ENCODE measurements around the gene NUAK1.

- TF ChIP-seq, protein P1, sequence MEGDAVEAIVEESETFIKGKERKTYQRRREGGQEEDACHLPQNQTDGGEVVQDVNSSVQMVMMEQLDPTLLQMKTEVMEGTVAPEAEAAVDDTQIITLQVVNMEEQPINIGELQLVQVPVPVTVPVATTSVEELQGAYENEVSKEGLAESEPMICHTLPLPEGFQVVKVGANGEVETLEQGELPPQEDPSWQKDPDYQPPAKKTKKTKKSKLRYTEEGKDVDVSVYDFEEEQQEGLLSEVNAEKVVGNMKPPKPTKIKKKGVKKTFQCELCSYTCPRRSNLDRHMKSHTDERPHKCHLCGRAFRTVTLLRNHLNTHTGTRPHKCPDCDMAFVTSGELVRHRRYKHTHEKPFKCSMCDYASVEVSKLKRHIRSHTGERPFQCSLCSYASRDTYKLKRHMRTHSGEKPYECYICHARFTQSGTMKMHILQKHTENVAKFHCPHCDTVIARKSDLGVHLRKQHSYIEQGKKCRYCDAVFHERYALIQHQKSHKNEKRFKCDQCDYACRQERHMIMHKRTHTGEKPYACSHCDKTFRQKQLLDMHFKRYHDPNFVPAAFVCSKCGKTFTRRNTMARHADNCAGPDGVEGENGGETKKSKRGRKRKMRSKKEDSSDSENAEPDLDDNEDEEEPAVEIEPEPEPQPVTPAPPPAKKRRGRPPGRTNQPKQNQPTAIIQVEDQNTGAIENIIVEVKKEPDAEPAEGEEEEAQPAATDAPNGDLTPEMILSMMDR (IDR thresholded peaks at IDR 0.05): no peak
- TF ChIP-seq EP300 (IDR thresholded peaks at IDR 0.05) (no peak), POLR2AphosphoS5 (IDR thresholded peaks at IDR 0.05) (no peak)
Measured at GRCh38 chr12:106070147-106070546, 68.6 kb downstream of the NUAK1 start.
